Pancreas (tissue), 10 donors: ENCODE measurements around the gene HELZ2. TPM values are rescaled to one million over a fixed set of nuclear protein-coding genes. Genes with fewer than 3 reads are reported as not detected.

Experiments
- ATAC-seq, 4 donors: fragments of 200-7000 bp; cut with Tn5 transposase; one replicate each; pipeline versions ENCODE4 v1.8.0 to v1.9.1; 2020; ENCODE audit warnings: mild to moderate bottlenecking in 4 of 4, moderate library complexity in 4 of 4
- DNase-seq, 6 donors: peaks; one replicate each; pipeline ENCODE4 v3.0.0-alpha.2; 2020
- FAIRE-seq: peaks from 2 replicates; lab custom pipeline; 2012; peaks lifted over from hg19 to GRCh38; lab: Jason Lieb, UNC
- H3K27ac ChIP-seq, 4 donors: fragments of 200-600 bp; sonication (generic); 1 replicate in 3 of 4; 2 replicates in 1 of 4; pipeline versions ENCODE4 v1.5.0 to v1.8.0; 2020
- H3K27me3 ChIP-seq, 4 donors: fragments of 200-600 bp; one replicate each; pipeline ENCODE4 v1.8.0; 2021
- H3K36me3 ChIP-seq, 3 donors: fragments of 200-600 bp; sonication (generic) in 1 of 3; one replicate each; pipeline versions ENCODE4 v1.5.0 to v1.8.0; 2020 to 2021
- H3K4me1 ChIP-seq, 3 donors: fragments of 200-600 bp; one replicate each; pipeline ENCODE4 v1.8.0; 2021
- H3K4me3 ChIP-seq, 4 donors: fragments of 200-600 bp; sonication (generic) in 2 of 4; one replicate each; pipeline versions ENCODE4 v1.5.0 to v1.8.0; 2020 to 2021
- H3K9me3 ChIP-seq, 4 donors: fragments of 200-600 bp; one replicate each; pipeline ENCODE4 v1.8.0; 2021
- CTCF ChIP-seq, 4 donors: fragments of 200-600 bp; sonication (generic) in 3 of 4; IDR thresholded peaks; one replicate each; pipeline versions ENCODE4 v1.5.0 to v1.8.0; 2021; ENCODE audit warnings: antibody characterized with exemption in 4 of 4
- WGBS, 2 donors: extraction: QIAGEN DNeasy Blood & Tissue Kit; methylation state at CpG; one replicate each; pipeline ENCODE4 v1.1.7; 2013; 5-methylcytosine and 5-hydroxymethylcytosine counted together
- intact Hi-C, 3 donors: fragments of 100-400 bp; cut with DNase I; formaldehyde crosslinking; loops; one replicate each; pipeline versions ENCODE4 v1.11.1 to v1.14.2; 2022
- polyA plus RNA-seq, 2 donors: library from polyadenylated mRNA; stranded (reverse); fragments of 200-250 nt; gene quantifications; one replicate each; pipeline ENCODE4 v1.2.3, GENCODE V29; 2013
- total RNA-seq, 6 donors: library from RNA; stranded (reverse); fragmentation: NEBNext Ultra II Directional in 4 of 6; extraction: Animal tissue kit (Norgen Biotek cat#: 25700) in 4 of 6; gene quantifications; one replicate each; pipeline versions ENCODE4 v1.2.1 to v1.2.4, GENCODE V29; 2021 to 2023
- donor health status: healthy with polysubstance abuse.
- donor health status: DM: no; HTN: no; CAD: no; lungs with moderate emphysema.
- donor health status: DM: no; HTN: no; CAD: no.
- donor health status: control.
- donor health status: control.
- donor health status: Bipolar disorder and iron deficiency.
- donor health status: DM: yes; HTN: yes; CAD: no.
- donor health status: DM: no; HTN: no; CAD: no.
- donor health status: DM: no; HTN: no; CAD: no.
- donor health status: DM: yes; HTN: yes; CAD: no.

The HELZ2 gene
- total and polyA plus RNA-seq, 8 donors, result 6.5 to 23.4 (median 13.0) TPM

- FAIRE-seq, result no peak
- WGBS, 2 donors, result 79 to 86% methylated on average over 7 of the region's 7 CpGs
These were observed 2.3 kb upstream of the HELZ2 start for GRCh38 chr20:63576311-63576710.

DNA sequence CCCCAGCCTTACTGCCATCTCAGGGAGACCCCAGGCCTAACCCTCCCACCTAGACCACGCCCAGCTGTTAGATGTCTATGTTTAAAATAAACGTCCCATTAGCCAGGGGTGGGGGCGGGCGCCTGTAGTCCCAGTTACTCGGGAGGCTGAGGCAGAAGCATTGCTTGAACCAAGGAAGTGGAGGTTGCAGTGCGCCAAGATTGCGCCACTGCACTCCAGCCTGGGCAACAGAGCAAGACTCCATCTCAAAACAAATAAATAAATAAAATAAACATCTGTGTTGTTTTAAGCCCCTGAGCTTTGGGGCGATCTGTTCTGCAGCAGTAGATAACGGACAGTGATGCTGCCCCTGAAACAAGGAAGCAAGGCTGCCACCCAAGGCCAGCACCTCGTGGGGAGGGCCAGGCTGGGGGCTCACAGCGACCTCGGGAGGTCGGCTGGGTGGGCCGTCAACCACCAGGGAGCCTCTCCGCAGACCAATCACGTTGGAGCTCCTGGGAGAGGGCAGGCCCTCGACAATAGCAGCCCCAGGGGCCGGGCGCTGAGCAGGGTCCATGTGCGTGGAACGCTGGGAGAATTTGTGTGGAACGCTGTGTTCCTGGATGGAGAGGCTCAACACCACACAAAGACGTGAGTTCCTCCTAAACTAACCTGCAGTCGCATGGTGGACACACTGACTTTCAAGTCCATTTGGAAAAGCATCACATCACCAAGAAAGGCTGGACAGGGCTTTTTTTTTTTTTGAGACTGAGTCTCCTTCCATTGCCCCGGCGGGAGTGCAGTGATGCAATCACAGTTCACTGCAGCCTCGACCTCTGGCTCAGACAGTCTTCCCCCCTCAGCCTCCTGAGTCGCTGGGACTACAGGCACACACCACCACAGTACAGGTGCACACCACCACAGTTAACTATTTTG, 1.0 kb upstream of the HELZ2 start:
- 62 to 66% methylated on average over 28 of the region's 28 CpGs for WGBS, 2 donors
- TF ChIP-seq CTCF (IDR thresholded peaks at IDR 0.05), result no peak

More at GRCh38 chr20:63576311-63576710, 2.3 kb upstream of the HELZ2 start:
- no peak for TF ChIP-seq CTCF (IDR thresholded peaks at IDR 0.05)
- Histone ChIP-seq H3K27ac (no peak overlapping the region), H3K36me3 (no peaks in the 10 kb centered on the region), H3K27me3 (no peaks in the 10 kb centered on the region), H3K9me3 (no peaks in the 10 kb centered on the region), H3K4me1 (peaks cover 0 to 8% (median 7%) of the 10 kb centered on the region in 3 donors), H3K4me3 (no peak overlapping the region)
- intact Hi-C loops, result no loop called here
- ATAC-seq (no peak), DNase-seq (no peak)

GRCh38 chr20:63573647-63574131, 350 bp downstream of the HELZ2 start:
- 2% methylated on average over 14 to 24 of the region's 24 CpGs for WGBS, 2 donors
- no peaks in the 10 kb centered on the region for H3K9me3 ChIP-seq
- peak overlapping the region in 3 of 4 donors; percentile 53 to 58 (median 58) for H3K27ac ChIP-seq
- ATAC-seq (peak; percentile 22 to 41 (median 31)), FAIRE-seq (no peak), DNase-seq (peak in 1 of 6 donors; percentile 53)
- H3K4me3 ChIP-seq, result peak overlapping the region; percentile 73 to 98 (median 76)
- H3K4me1 ChIP-seq, result peaks cover 0 to 8% (median 7%) of the 10 kb centered on the region in 3 donors
- no peak for TF ChIP-seq CTCF (IDR thresholded peaks at IDR 0.05)
- no peaks in the 10 kb centered on the region for H3K36me3 ChIP-seq
- no peaks in the 10 kb centered on the region for H3K27me3 ChIP-seq
- intact Hi-C loops, result no loop called here

More for the DNA sequence above, 1.0 kb upstream of the HELZ2 start:
- H3K36me3 ChIP-seq, result no peaks in the 10 kb centered on the region
- ATAC-seq (no peak), FAIRE-seq (no peak), DNase-seq (peak in 1 of 6 donors; percentile 55)
- H3K9me3 ChIP-seq, result no peaks in the 10 kb centered on the region
- H3K4me1 ChIP-seq, result peaks cover 0 to 8% (median 7%) of the 10 kb centered on the region in 3 donors
- H3K27me3 ChIP-seq, result no peaks in the 10 kb centered on the region
- intact Hi-C loops, result no loop called here
- H3K4me3 ChIP-seq, result peak overlapping the region in 1 of 4 donors; percentile 73
- H3K27ac ChIP-seq, result no peak overlapping the region

DNA sequence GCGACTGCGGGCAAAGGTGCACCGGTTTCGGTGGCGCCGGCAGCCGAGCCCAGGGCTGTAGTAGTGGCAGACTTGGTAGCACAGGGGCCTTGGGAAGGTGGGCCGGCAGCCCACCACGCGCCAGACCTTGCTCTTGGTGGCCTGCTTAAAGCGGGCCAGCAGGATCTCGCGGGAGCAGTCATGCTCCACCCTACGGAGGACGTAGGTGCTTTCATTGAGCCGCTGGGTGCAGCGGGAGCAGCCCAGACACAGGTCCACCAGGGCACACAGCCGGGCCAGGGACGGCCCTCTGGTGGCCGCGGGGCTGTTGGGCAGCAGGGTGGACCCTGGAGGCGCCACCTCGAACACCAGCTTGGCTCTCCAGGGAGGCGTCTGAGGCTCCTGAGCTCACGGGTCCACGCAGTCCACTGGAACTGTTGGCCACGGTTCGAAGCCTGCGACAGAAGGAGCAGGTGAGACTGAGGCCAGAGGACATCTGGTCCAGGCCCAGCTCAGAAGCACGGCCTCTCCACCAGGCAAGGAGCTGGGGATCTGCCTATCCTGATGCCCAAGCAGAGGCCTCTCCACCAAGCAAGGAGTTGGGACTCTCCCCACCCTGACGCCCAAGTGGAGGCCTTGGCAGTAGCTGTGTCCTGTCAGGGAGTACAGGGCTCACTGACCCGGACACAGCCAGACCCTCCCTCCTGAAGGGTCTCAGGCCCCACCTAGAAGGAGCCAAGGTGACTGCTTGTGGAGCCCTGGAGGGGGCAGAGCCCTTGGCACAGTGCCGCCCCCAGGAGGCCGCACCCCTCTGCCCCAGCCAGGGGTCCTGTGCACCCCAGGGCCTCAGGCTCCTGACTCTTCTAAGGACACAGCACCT, 1.0 kb downstream of the HELZ2 start:
- Histone ChIP-seq H3K4me1 (peaks cover 0 to 8% (median 7%) of the 10 kb centered on the region in 3 donors), H3K4me3 (peak overlapping the region; percentile 73 to 98 (median 76)), H3K27ac (no peak overlapping the region), H3K27me3 (no peaks in the 10 kb centered on the region), H3K36me3 (no peaks in the 10 kb centered on the region), H3K9me3 (no peaks in the 10 kb centered on the region)
- ATAC-seq, result peak in 3 of 4 donors; percentile 3 to 7 (median 5)
- TF ChIP-seq CTCF (IDR thresholded peaks at IDR 0.05), result no peak
- intact Hi-C loops, result no loop called here
- FAIRE-seq, result no peak
- peak in 2 of 6 donors; percentile 39 to 74 for DNase-seq
- 86 to 87% methylated on average over 34 of the region's 34 CpGs for WGBS, 2 donors
